Loucy (cell line): Measurements from ENCODE around the gene RARRES1.

Source experiments
- H2AFZ ChIP-seq: fragments of 200-600 bp; sonication (generic); 2 replicates; pipeline ENCODE4 v1.6.0; 2016; ENCODE audit warnings: antibody characterized with exemption, mild to moderate bottlenecking, low read length, moderate library complexity
- H3F3A ChIP-seq: fragments of 200-600 bp; 2 replicates; pipeline ENCODE4 v1.6.0; 2016; ENCODE audit warnings: antibody characterized with exemption, low read depth, mild to moderate bottlenecking
- H3K27me3 ChIP-seq: fragments of 200-600 bp; sonication (generic); 2 replicates; pipeline ENCODE4 v1.6.1; 2014; ENCODE audit warnings: low read length, mild to moderate bottlenecking; ENCODE audit not compliant: insufficient read depth, poor library complexity, severe bottlenecking
- H3K36me3 ChIP-seq: fragments of 200-600 bp; sonication (generic); 2 replicates; pipeline ENCODE4 v1.6.1; 2016; ENCODE audit warnings: low read length; ENCODE audit not compliant: insufficient read depth
- H3K4me1 ChIP-seq: fragments of 200-600 bp; sonication (generic); 2 replicates; pipeline ENCODE4 v1.5.1; 2014; ENCODE audit warnings: low read length, mild to moderate bottlenecking; ENCODE audit not compliant: insufficient read depth, poor library complexity, severe bottlenecking
- H3K4me2 ChIP-seq: fragments of 200-600 bp; sonication (generic); 2 replicates; pipeline ENCODE4 v1.6.0; 2014; ENCODE audit warnings: antibody characterized with exemption, low read length, low read depth, mild to moderate bottlenecking; ENCODE audit not compliant: poor library complexity, severe bottlenecking
- H3K4me3 ChIP-seq: fragments of 200-600 bp; sonication (generic); 2 replicates; pipeline ENCODE4 v1.5.1; 2014; ENCODE audit warnings: low read length, mild to moderate bottlenecking, mixed read lengths; ENCODE audit not compliant: poor library complexity, severe bottlenecking
- H3K79me2 ChIP-seq: fragments of 200-600 bp; sonication (generic); 2 replicates; pipeline ENCODE4 v1.6.1; 2014; ENCODE audit warnings: low read length; ENCODE audit not compliant: insufficient read depth
- H3K9ac ChIP-seq: fragments of 200-600 bp; sonication (generic); 2 replicates; pipeline ENCODE4 v1.6.0; 2014; ENCODE audit warnings: mild to moderate bottlenecking, low read depth, low read length, moderate library complexity; ENCODE audit not compliant: poor library complexity, severe bottlenecking
- H3K9me2 ChIP-seq: fragments of 200-600 bp; sonication (generic); replicated peaks from 2 replicates; pipeline ENCODE4 v1.6.1; 2016; ENCODE audit warnings: low read depth, low read length, mixed read lengths
- H3K9me3 ChIP-seq: fragments of 200-600 bp; sonication (generic); 2 replicates; pipeline ENCODE4 v1.6.1; 2014; ENCODE audit warnings: mild to moderate bottlenecking, antibody characterized with exemption, low read length, low read depth; ENCODE audit not compliant: insufficient read depth
- H4K20me1 ChIP-seq: fragments of 200-600 bp; sonication (generic); 2 replicates; pipeline ENCODE4 v1.6.0; 2014; ENCODE audit warnings: antibody characterized with exemption, low read length, mild to moderate bottlenecking; ENCODE audit not compliant: insufficient read depth, poor library complexity, severe bottlenecking
- EZH2phosphoT487 ChIP-seq: fragments of 200-600 bp; IDR thresholded peaks from 2 replicates; pipeline ENCODE4 v1.6.1; 2018; ENCODE audit warnings: antibody characterized with exemption, mild to moderate bottlenecking, moderate library complexity, borderline replicate concordance
- TF ChIP-seq, protein P1 (sequence below): fragments of 200-600 bp; sonication (generic); conservative IDR thresholded peaks from 2 replicates; pipeline ENCODE4 v1.5.1; 2014; ENCODE audit warnings: mild to moderate bottlenecking, antibody characterized with exemption, low read length

RARRES1 gene

DNA sequence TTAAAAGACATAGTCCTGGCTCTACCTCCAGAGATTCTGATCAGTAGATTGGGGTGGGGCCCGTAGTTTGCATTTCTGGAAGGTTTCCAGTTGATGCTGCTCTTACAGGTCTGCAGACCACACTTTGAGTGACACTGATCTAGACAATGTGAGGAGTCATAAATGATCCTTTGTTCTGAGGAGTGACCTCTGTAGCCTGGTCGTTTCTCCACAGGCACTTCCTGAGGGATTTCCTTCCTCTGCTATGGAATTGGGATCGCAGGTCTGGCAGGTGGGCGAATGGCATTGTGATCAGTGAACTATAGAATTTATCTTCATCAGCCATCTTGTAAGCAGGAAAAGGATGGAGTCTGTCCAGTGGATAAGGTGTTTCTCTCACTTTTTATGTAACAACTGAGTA lies 82.5 kb downstream of the RARRES1 start:
- H3F3A ChIP-seq, result no peaks in the 10 kb centered on the region
- H3K79me2 ChIP-seq, result peaks cover 42% of the 10 kb centered on the region
- peaks cover 16% of the 10 kb centered on the region for H4K20me1 ChIP-seq
- no peak overlapping the region for H2AFZ ChIP-seq
- H3K27me3 ChIP-seq, result no peaks in the 10 kb centered on the region
- H3K9me2 ChIP-seq, result no peaks in the 10 kb centered on the region
- H3K9me3 ChIP-seq, result no peaks in the 10 kb centered on the region
- peaks cover 25% of the 10 kb centered on the region for H3K4me1 ChIP-seq
- peaks cover 35% of the 10 kb centered on the region; the same call in 1 of the 2 replicates for H3K36me3 ChIP-seq
- no peak overlapping the region for H3K9ac ChIP-seq
- no peak overlapping the region for H3K4me3 ChIP-seq
- peak overlapping the region; percentile 27 for H3K4me2 ChIP-seq
- TF ChIP-seq, protein P1, sequence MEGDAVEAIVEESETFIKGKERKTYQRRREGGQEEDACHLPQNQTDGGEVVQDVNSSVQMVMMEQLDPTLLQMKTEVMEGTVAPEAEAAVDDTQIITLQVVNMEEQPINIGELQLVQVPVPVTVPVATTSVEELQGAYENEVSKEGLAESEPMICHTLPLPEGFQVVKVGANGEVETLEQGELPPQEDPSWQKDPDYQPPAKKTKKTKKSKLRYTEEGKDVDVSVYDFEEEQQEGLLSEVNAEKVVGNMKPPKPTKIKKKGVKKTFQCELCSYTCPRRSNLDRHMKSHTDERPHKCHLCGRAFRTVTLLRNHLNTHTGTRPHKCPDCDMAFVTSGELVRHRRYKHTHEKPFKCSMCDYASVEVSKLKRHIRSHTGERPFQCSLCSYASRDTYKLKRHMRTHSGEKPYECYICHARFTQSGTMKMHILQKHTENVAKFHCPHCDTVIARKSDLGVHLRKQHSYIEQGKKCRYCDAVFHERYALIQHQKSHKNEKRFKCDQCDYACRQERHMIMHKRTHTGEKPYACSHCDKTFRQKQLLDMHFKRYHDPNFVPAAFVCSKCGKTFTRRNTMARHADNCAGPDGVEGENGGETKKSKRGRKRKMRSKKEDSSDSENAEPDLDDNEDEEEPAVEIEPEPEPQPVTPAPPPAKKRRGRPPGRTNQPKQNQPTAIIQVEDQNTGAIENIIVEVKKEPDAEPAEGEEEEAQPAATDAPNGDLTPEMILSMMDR, result no peak
- TF ChIP-seq EZH2phosphoT487, result no peak
